Activated naive CD8-positive, alpha-beta T cell treated with anti-CD3 and anti-CD28 coated beads, Interleukin-2, amount 50 U/mL, for 24 hours (primary cell): ENCODE results near the gene GHRL.

Experiments used
- ATAC-seq: fragments of 150-1000 bp; cut with Tn5 transposase; one replicate; pipeline ENCODE4 v1.10.0; 2021
- DNase-seq: peaks from one replicate; pipeline ENCODE4 v3.0.0; 2021
- H3K27ac Mint-ChIP-seq: one replicate; pipeline ENCODE4 v1.8.0; 2021; ENCODE audit warnings: mild to moderate bottlenecking, mixed read lengths
- H3K27me3 Mint-ChIP-seq: one replicate; pipeline ENCODE4 v1.8.0; 2021; ENCODE audit warnings: mixed read lengths
- H3K36me3 Mint-ChIP-seq: one replicate; pipeline ENCODE4 v1.8.0; 2021; ENCODE audit warnings: low read depth, mixed read lengths
- H3K4me1 Mint-ChIP-seq: one replicate; pipeline ENCODE4 v1.8.0; 2021; ENCODE audit warnings: mixed read lengths
- H3K4me3 Mint-ChIP-seq: one replicate; pipeline ENCODE4 v1.8.0; 2021; ENCODE audit warnings: mild to moderate bottlenecking, moderate library complexity, mixed read lengths
- H3K9me3 Mint-ChIP-seq: one replicate; pipeline ENCODE4 v1.8.0; 2021; ENCODE audit warnings: mixed read lengths

The GHRL gene

DNA sequence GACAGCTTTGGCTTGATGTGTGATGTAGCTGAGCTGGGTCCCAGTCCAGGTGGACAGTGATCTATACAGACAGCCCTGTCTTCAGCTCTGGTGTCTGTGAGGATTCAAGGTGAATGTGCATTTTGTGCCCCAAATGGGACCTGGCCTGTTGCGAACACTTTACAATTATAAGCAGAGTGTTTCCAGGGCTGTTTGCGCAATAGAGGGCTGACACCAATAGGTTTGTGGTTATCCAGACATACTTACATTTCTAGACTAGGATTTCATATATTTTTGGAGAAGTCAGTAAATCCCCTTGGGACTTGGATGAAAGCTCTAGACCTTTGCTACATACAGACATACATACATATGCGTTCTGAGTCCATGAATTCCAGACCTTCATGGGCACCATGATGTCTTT lies 48.7 kb downstream of the GHRL start:
- Mint-ChIP-seq H3K27ac (peak overlapping the region; percentile 70), H3K27me3 (no peaks in the 10 kb centered on the region), H3K9me3 (peaks cover 24% of the 10 kb centered on the region), H3K4me1 (peaks cover 58% of the 10 kb centered on the region), H3K4me3 (no peak overlapping the region), H3K36me3 (peaks cover 53% of the 10 kb centered on the region)
- no peak for DNase-seq
- ATAC-seq, result no peak

DNA sequence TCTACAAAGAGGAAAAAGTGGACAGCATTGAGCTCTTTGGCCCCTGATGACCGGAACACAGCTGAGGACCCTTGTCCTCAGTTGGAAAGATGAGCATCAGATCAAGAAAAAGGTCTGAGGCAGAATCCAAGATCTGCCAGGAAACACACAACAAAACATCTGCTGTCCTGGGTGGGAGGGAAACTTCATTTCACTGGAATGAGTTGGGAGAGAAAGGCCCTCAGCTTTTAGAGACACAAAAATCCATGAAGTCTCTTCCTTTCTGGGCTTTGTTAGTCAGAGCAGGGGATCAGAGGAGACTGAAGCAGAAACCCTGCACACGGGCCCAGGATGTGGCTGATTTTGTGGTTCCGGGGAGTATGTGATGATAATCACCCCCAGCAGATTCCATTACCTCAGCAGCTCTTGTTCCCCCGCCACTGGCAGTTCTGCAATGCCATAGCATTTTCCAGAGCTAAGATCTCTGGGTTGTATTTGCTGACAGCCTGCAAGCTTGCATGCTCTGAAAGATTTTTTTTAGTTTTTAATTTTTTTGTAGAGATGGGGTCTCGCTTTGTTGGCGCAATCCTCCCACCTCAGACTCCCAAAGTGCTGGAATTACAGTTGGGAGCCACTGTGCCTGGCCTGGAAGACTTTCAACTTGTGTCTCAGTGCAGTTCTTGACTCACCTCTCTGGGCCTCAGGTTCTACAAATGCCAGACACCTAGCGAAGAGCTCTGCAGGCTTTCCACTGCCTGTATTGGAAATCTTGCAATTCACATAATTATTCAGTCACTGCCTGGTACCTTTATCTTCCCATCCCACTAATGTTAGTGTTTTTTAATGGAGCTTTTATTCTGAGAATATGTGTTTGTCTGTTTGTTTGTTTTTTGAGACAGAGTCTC lies 50.3 kb downstream of the GHRL start:
- Mint-ChIP-seq H3K36me3 (peaks cover 53% of the 10 kb centered on the region), H3K4me3 (peak overlapping the region; percentile 63), H3K9me3 (peaks cover 21% of the 10 kb centered on the region), H3K27ac (peak overlapping the region; percentile 97), H3K27me3 (no peaks in the 10 kb centered on the region), H3K4me1 (peaks cover 64% of the 10 kb centered on the region)
- DNase-seq (peak; percentile 75), ATAC-seq (peak; percentile 95)

DNA sequence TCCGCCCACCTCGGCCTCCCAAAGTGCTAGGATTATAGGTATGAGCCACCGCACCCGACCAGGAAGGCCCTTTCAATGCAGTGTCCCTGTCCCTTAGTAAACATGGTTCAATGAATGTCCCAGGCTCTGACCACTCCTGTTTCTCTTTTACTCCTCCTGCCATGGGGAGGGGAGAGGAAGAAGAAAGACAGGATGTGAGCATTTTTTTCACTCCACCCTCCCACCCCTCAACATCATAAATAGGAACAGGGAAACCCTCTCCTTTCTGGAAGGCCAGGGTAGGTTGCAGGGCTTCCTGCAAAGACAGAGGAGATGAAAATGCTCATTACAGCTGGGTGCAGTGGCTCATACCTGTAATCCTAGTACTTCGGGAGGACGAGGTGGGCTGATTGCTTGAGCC lies 51.9 kb downstream of the GHRL start:
- H3K4me1 Mint-ChIP-seq, result peaks cover 65% of the 10 kb centered on the region
- H3K4me3 Mint-ChIP-seq, result no peak overlapping the region
- peaks cover 52% of the 10 kb centered on the region for H3K36me3 Mint-ChIP-seq
- ATAC-seq, result no peak
- no peaks in the 10 kb centered on the region for H3K27me3 Mint-ChIP-seq
- peak overlapping the region; percentile 46 for H3K27ac Mint-ChIP-seq
- no peak for DNase-seq
- peaks cover 15% of the 10 kb centered on the region for H3K9me3 Mint-ChIP-seq

DNA sequence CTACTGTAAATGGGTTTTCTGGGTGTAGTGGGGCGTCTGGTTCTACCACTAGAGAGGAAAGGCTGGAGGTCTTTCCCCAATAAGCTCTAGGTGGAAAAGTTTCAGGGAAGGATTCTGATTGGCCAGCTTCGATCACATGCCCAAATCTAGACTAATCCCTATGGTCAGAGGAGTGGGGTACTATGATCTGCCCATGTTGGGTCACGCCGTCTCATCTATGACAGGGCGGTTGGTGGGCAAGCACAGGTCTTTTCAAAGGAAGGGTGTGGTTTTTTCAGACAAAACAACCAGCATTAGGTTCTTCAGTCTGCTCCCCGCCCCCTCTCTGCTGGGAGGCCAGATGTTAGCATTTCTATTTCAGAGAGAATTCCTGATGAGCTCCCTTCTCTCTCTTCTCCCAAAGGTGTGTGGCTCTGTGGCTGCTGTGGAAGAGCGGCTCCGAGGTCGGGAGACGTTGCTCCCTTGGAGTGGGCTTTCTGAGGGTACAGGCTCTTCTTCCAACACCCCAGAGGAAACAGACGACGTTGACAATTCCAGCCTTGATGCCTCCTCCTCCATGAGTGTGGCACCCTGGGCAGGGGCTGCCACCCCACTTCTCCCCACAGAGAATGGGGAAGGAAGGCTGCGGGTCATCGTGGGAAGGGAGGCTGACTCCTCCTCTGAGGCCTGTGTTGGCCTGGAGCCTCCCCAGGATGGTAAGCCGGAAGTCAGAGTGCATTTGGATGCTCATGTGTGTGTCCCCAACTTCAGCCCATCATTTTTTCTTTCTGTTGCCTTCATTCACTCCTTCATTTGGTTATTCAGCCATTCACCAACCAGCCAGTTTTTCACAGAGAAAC lies 54.2 kb downstream of the GHRL start:
- ATAC-seq (peak; percentile 70), DNase-seq (peak; percentile 48)
- Mint-ChIP-seq H3K36me3 (peaks cover 31% of the 10 kb centered on the region), H3K4me3 (peak overlapping the region; percentile 15), H3K9me3 (no peaks in the 10 kb centered on the region), H3K27ac (peak overlapping the region; percentile 79), H3K4me1 (peaks cover 47% of the 10 kb centered on the region), H3K27me3 (no peaks in the 10 kb centered on the region)
